Inflammatory macrophage treated with lipopolysaccharide for 1 hour (primary cell): Measurements from ENCODE around the gene MAP2K3.
"Not testable (repeated sequence)": the region's sequence is repeated elsewhere in the genome, so short reads cannot be mapped to it uniquely, and the experiment has no call there.

ENCODE experiments used
- DNase-seq, 2 donors: peaks; one replicate each; pipeline ENCODE4 v3.0.0-alpha.2; 2020 to 2022

The MAP2K3 gene

DNA sequence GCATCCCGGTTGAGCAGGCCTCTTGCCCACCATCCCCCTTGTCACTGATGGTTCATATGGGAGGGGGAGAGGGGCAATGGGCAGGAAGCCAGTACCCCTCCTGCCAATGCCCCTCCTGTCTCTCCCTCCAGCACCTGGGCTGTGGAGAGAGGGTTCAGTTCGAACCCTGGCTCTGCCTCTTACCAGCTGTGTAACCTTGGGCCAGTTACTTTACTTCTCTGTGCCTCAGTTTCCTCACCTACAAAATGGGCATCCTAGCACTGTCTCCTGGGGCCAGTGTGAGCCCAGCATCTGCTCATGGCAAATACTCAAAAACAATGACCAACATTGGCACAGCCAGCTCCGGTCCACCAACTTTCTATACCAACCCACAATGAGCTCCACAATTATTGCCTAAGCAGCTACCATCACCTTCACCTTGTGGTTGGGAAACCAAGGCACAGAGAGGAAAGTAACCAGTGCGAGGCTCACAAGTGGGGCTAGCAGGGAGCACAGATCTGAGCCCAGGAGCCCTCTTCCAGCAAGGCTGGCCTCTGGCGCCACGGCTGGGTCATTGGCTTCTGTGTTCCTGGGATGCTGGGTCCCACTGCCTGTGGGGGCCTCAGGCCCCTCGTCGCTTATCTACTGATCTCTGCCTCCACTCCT lies 53.6 kb downstream of the MAP2K3 start:
- DNase-seq: not testable (repeated sequence)

DNA sequence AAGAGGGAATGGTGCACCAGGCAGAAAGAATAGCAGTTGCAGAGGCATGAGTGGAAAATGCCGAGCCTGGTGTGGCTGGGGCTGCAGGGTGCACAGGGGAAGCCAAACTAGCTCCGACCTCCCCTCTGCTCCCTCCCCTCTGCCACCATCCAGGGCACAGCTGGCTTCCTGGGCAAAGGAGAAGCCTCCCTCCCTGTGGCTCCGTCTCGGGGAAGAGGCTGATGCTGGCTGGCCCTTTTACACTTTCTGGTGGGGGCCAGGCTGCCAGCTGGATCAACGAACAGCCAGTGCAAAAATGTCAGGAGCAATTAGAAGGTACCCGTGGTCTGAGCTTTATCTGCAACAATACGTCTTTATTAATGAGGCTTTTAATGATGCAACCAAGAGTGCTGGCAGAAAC lies 54.5 kb downstream of the MAP2K3 start:
- no peak for DNase-seq

DNA sequence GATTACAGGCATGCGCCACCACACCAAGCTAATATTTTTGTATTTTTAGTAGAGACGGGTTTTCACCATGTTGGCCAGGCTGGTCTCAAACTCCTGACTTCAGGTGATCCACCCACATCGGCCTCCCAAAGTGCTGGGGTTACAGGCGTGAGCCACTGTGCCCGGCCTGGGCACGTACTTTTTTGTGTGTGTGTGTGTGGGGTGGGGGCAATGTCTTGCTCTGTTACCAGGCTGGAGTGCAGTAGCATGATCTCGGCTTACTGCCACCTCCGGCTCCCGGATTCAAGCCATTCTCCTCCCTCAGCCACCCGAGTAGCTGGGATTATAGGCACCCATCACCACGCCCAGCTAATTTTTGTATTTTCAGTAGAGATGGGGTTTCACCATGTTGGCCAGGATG lies 55.1 kb downstream of the MAP2K3 start:
- DNase-seq: not testable (repeated sequence)

DNA sequence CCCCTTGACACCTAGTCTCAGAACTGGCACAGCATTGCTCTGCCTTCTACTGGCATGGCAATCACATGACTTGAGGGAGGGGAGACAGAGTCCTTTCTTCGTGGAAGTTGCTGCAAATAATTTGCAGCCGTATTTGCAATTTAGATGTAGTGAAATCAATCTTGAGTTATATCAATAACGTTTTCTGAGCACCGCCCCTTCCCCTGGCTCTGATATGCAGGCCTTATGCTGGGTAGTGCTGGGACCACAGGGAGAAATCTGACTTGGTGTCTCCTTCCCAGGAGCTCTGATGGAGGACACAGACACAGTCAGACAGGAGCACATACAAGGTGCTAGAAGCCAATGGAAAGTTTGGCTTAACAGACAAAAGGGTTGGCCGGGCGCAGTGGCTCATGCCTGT lies 55.9 kb downstream of the MAP2K3 start:
- not testable (repeated sequence) for DNase-seq

DNA sequence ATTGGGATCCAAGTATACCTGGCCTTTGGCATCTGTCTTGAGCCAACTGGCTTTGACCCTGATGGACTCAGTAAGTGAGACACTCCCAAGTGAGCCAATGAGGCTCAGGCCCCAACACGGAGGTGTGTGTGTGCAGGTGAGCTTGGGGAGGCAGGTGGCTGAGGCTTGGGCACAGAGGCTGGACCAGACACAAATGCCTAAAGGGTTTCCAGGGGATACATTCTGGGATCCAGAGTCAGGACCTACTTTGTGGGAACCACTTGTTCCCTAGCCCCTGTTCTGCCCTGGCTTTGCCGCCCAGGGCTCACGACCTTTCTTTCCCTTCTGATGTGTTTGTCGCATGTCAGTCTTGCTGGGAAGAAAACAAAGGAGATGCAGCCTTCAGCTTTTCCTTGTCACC lies 56.8 kb downstream of the MAP2K3 start:
- DNase-seq: not testable (repeated sequence)

DNA sequence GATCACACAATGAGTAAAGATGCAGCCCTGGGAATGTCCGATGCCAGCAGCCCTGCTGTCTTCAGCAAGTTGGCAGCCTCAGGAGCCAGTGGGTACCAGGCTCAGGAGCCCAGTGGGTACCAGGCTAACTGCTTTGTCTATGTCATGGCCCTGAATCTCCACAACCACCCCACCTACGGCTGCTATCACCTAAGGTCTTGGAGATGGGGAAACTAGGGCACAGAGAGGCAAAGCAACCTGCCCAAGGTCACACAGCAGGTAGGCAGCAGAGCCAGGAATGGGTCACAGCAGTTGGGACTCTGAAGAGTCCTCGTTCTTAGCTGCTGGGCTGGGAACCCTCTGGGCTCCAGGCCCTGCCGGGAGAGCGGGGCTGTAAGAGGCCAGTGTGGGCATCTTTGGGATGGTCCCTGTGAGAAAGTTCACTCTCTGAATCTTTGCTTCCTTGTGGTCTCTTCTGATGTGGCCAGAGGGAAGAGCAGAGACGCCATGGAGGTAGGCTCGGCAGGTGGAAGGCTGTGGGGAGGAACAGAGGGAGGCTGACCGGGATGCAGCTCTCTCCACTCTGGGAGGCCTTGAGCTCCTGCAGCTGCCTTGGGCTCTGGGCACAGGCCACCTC lies 57.5 kb downstream of the MAP2K3 start:
- not testable (repeated sequence) for DNase-seq

DNA sequence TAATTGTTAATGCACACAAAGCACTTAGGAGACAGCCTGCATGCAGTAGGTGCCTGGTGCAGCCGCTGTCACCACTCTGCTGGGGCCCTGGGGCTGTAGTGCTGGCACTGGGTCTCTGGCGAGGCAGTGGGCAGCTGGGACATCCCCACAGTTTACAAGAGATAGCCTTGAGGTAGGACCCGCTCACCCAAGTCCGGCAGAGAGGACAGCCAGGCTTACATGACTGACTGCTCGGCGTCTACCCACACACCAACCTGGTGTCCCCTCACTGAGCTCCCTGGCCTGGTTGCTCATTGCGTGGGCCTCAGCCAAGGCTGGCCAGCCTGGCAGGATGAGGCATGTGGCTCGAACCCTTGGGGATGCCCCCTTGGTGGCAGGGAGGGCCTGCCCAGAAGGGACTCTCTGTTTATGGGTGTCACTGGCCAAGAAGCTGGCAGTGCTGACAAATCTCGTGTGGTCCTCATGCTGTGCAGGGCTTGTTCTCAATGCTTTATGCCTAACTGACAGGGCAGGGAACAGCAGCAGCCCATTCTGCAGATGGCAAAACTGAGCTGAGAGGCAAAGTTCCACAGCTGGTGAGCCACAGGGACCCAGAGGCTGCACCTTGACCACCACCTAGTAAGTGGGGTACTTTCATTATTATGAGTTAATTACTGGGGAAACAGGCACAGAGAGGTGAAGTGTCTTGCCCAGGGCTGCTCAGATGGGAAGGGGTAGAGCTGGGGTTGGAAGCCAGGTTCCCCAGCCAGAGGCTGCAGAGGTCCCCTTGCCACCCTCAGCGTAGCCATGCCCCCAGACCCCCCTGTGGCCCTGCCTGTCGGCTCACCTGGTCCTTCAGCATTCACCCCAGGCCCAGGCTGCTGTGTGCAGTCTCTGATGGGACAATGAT lies 58.8 kb downstream of the MAP2K3 start:
- DNase-seq: not testable (repeated sequence)

DNA sequence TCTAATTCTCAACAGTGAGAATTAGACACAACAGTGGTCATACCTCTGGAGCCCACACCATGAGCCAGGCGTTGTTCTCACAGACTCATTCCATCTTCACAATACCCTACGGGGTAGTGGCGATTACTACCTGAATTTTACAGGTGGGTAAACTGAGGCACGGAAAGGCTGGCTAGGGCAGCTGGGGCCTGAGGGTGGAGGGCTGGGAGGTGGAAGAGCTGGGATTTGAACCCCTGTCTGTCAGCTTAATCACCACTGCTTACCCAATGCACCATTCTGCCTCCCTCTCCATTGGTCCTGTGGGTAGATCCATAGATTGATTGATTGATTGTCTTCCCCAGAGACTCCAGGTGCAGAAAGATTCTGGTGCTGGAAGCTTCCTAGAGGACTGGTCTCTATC lies 60.3 kb downstream of the MAP2K3 start:
- not testable (repeated sequence) for DNase-seq

DNA sequence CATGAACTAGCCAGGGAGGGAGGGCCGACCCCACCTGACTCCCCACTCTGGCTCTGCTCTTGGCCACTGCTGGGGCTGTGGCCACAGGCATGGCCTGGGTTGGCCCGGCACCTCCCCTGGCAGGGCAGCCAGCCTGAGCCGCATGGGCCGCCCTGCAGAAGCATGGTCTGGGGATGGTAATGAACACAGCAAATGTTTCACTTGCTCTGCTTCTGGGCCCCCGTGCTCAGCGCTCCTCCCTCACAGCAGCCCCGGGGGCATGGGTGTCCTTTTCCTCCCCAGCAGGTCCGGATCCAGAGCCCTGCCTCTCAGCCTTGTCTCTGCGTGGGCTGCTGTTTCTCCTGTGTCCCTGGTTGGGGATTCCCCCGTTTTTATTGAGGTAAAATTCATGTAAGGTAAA lies 60.7 kb downstream of the MAP2K3 start:
- no peak for DNase-seq

DNA sequence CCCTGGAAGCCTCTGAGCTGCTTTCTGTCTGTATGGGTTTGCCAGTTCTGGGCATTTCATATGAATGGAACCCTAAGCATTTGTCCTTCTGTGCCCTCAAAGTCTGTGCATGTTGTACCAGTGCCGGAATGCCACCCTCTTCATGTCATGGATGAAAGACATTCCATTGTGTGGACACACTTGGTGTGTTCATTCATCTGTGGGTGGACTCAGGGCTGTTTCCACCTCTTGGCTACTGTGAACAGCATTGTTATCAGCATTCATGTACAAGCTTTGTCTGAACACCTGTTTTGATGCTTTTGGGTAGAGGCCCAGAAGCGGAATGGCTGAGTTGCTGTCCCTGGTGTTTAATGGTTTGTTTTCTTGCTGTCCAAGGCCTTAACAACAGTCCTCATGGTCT lies 61.6 kb downstream of the MAP2K3 start:
- DNase-seq: not testable (repeated sequence)

DNA sequence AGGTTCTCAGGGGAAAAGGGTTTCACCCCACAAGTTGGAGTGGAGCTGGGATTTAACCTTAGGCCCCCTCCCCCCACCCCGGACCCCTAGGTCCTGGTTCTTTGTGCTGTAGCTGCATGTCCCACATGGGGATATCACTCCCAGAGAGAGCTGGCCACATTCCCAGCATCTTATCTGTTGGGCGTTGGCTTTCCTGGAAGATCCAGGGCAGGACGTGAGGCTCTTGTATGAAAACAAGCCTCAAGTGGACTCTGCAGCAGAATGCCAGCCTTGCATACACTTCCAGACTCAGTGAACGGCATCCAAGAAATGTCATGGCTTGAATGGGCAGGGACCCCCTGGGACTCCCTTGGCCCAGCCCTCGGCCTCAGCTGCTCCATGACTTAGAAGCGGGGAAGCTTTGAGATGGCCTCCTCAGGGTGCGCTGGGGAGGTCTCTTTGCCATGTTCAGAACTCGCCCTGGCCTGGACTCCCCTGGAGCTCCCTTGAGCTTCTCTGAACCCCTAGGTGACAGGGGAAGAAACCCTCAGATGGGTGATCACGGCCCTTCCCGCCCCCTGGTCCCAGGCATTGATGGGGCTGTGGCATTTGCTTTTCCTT lies 62.2 kb downstream of the MAP2K3 start:
- not testable (repeated sequence) for DNase-seq

DNA sequence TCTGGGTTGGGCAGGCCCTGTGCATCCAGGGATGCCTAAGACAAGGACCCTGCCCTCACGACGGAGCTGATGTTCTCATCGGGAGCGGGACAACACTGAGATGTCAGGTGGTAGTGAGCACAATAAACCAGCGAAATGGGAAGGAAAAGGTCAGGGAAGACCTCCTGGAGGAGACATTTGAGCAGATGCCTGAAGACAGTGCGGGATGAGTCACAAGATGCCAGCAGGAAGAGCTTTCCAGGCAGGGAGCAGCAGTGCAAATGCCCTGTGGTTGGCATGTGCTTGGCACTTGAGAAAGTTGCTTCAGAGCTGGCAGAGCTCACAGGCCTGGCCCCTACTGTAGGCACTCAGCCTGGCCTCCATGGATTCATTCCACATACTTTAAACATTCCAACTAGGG lies 63.1 kb downstream of the MAP2K3 start:
- not testable (repeated sequence) for DNase-seq

DNA sequence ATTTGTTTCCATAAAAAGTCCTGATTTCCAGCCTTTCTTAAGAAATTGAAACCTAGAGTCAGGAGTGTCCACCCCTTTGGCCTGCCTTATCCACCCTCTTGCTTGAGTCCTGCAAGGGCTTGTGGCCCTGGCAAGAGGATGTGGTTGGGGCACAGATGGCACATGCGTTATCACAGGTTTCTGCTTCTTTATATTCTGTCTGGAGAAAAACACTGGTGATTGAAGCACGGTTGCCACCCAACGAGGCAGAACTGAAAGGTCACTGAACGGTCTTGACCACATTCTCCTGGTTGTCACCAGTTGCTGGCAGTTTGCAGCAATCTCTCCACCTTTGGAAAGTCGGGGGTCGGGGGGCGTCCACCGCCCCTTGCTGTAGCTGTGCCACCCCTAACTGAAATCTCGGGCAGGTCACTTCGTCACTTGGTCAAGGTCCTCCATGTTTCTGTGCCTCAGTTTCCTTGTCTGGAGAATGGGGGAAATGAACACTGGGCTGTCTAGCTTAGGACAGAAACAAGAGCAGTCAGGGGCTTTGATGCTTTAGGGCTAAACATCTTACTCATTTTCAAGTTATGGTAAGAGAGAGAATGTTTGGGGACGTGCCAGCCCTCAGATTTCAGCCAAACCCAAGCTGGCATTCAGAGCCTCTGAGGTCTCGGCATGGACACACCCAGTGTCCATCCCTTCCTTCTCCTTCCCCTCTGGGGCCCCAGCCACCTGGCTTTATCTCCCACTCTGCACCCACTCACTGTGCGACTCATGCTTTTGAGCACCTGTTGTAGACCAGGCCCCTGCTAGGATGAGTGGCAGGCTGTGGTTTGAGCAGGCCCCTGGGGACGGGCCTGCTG lies 63.8 kb downstream of the MAP2K3 start:
- not testable (repeated sequence) for DNase-seq

DNA sequence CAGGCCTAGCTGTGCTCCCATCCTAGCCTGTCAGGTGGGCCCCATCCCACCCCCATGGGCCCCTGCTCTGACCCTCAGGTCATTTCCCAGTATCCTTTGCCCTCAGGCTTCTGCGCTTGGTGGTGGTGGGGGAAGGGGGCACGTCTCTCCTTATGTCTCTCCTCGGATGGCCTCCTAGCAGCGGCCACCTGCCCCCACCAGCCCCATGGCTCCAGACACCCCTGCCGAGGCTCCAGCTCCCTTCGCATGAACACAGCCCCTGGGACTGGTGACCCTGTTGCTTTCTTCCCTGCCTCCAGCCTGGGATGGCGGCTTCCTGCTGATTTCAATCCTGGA lies 64.4 kb downstream of the MAP2K3 start:
- DNase-seq: not testable (repeated sequence)

DNA sequence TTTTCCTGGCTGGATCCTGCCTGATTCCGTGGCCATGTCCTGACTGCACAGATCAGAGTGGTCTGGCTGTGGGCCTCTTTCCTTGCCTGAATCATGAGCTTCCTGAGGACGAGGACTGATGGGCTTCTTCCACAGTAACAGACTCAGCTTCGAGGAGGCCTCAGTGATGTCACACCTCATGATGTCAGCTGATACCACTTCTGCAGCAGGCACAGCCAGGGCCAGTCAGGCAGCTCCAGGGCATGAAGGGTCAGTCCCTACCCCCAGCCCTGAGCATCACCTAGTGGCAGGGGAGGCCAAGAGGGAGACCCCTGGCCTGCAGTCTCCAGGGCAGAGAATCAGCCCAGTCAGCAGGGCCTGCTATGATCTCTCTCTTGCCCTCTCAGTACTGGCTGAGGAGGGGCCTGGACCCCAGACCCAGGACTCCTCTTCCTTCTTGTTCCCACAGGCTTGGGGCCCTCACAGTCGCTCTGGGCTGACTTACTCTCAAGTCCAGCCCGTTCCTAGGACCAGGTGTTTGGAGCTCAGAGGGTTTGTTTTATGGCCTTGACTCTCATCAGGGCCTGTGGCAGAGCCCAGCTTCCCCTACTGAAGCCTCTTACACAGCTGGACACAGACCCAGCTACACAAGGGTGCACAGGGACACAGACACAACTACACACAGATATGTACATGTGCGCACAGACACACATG lies 65.0 kb downstream of the MAP2K3 start:
- not testable (repeated sequence) for DNase-seq

DNA sequence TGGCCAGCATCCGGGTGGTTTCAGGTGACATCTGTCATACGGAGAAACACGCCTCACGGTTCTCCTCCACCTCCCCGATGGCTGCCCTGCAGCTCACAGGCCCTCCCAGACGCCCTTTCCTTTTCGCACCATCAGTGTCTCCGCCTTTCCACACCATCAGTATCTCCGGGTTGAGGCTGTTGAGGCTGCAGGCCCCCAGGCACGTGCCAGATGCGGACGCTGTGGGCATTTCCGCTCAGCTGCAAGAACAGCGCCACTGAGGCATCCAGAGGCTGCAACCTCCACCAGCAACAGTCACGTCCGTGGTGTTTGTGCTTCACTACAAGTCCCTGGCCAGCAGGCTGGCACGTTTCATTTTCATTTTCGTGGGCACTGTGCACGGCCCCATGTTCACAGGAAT lies 66.0 kb downstream of the MAP2K3 start:
- DNase-seq: not testable (repeated sequence)

DNA sequence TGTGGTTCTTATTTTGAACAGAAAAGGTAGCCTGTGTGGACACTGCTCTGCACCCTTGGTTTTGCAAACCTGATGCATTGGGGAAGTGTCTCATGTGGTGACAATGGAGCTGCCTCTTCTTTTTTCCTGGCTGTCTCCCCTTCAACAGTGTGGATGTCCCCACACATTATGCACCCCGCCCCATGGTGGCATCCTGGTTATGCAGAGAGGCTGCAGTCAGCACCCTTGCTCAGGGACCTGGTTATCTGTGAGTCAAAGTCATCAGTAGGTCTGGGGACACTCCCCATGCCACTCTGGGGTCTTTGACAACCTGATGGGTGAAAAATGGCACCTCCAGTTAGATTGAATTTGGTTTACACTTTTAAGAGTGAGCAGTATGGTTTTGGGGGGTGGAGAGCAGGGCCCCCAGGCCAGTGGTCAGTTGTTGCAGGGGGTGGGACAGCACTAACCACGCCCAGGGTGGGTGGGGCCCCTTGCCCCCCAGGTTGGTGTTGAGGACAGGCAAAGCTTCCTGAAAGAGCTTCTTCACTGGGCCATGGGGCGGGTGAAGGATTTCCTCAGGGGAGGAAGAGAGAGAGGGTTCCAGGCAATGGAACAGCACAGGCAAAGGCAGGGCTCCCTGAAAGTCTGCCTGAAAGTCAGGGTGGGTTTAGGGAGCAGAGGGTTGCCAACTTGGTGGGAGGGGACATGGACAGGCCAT lies 67.0 kb downstream of the MAP2K3 start:
- no peak for DNase-seq

DNA sequence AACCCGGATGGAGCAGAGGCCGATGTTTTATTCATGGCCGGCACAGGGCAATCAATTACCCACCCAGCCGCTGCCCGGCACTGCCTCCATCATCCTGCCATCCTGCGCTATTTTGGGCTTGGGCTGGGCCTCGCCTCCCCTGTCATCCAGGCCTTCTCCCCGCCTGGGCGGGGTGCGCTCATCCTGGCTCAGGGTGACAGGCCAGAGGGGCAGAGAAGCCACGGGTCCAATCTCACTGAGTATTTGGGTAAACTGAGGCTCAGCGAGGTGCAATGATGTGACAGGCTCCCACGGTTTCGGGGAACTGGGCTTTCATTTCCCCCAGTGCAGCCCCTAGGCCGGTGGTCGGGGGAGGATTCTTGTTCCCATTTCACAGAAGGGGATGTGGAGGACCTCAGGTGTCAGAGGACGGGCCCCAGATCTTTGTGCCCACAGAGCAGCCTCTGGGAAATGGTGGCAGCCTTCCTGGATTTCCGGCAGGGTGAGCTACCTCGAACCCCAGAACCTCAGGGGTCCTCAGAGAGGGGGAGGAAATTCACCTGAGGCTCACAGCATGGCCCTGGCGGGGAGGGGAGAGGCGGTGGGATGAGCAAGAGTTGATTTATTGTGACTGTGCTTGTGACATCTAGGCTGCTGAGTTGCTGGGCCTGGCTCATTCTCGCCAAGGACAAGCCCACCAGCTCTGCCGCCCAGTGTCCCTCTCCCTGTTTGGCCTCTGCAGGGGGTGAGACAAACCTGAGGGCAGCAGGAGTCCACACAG lies 67.9 kb downstream of the MAP2K3 start:
- no peak for DNase-seq

DNA sequence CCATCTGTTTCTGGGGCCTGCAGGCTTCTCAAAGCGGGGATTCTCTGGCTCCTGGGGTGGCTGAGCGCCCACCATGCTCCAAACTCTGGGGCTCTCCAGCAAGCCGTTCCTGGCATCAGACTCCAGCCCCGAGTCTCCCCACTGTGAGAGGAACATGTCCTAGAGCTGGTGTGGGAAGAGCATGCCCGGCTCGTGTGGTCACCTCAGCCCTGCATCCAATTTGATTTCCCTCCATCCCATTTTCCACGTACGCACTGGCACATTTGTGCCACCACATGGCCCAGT lies 68.4 kb downstream of the MAP2K3 start:
- no peak for DNase-seq

DNA sequence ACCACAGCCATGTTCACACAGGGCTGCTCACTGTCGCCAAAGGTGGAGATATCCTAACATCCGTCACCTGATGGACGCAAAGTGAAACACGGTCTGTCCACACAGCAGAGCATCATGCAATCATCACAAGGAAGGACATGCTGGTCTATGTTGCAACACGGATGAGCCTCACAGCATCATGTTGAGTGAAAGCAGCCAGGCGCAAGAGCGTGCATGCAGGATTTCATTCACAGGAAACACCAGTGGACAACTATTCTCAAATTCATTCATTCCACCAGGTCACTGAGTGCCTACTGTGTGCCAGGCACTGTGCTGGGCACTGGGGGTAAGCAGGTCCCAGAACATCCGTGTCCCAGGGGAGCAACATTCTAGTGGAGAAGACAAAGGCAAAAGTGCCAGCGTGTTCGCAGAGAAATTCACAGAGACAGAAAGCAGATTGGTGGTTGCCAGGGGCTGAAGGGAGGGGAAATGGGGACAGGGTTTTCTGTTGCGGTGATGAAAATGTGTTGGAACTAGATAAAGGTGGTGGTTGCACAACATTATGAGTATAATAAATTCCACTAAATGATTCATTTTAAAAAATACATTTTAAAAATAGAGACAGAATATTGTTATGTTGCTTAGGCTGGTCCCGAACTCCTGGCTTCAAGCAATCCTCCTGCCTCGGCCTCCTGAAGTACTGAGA lies 69.0 kb downstream of the MAP2K3 start:
- peak in 1 of 2 donors; percentile 12 for DNase-seq
